ENCODE measurements around the gene ASIC4. TPM values are rescaled to one million over a fixed set of nuclear protein-coding genes. Genes with fewer than 3 reads are reported as not detected.

The ASIC4 gene
- total and polyA plus RNA-seq, 9 of the 15 experiments (the other 6 are each of a cell fraction or from before 2014, with no cell fraction given): 0.07 to 19.2 (median 4.8) TPM

- TF ChIP-seq HNRNPL (IDR thresholded peaks at IDR 0.05; ENCODE audit: low read depth, low read length): no peak
- TF ChIP-seq ATF1 (CRISPR knock-in tag; IDR thresholded peaks at IDR 0.05): no peak
- no peak for TF ChIP-seq ATF1 (tag; IDR thresholded peaks at IDR 0.05)
Observed at GRCh38 chr2:219511547-219512325, 2.5 kb upstream of the ASIC4 start (continued).

GRCh38 chr2:219512524-219513216 is 1.6 kb upstream of the ASIC4 start:
- 0 out of 2 replicates have a peak, but pooled peaks have one; percentile 10 for TF ChIP-seq ZBTB7A (IDR thresholded peaks at IDR 0.05; ENCODE audit: borderline replicate concordance, control insufficient read depth, low read depth, low read length)
- peak; percentile 63; the same call in 1 of the 2 replicates for TF ChIP-seq TFAP4 (CRISPR knock-in tag; IDR thresholded peaks at IDR 0.05; ENCODE audit: borderline replicate concordance)
- no peak for TF ChIP-seq E2F8 (IDR thresholded peaks at IDR 0.05; ENCODE audit: low read depth, partially characterized antibody)
- no peak for TF ChIP-seq MIER1 (IDR thresholded peaks at IDR 0.05; ENCODE audit: low read depth)
- peak; percentile 63 for TF ChIP-seq POLR2G (IDR thresholded peaks at IDR 0.05; ENCODE audit: low read depth, low read length)
- peak; percentile 12 for TF ChIP-seq KDM5B (IDR thresholded peaks at IDR 0.05; ENCODE audit: insufficient replicate concordance, low read depth, low read length)
- WGBS (ENCODE audit: insufficient coverage, low coverage, missing lambda C conversion rate): 50% methylated on average over 10 of the region's 16 CpGs
- H3K9me1 ChIP-seq (ENCODE audit: control insufficient read depth, insufficient read depth, low read length): no peaks in the 10 kb centered on the region
- peaks cover under 1% of the 10 kb centered on the region; the same call in 2 of the 3 replicates for H3K36me3 ChIP-seq (ENCODE audit: control insufficient read depth, insufficient read depth, low read length)
- FAIRE-seq (no peak), DNase-seq (ENCODE audit: extremely low read depth in 1 of 4, low spot score in 3 of 4) (no peak), ATAC-seq (no peak)
- H4K20me1 ChIP-seq (replicated peaks; ENCODE audit: control insufficient read depth, insufficient read depth, low read length): no peaks in the 10 kb centered on the region
- intact Hi-C loops (cut with micrococcal nuclease) (no loop called here), in situ Hi-C loops (cut with MboI) (no loop called here)
- H3K27me3 ChIP-seq (ENCODE audit: control insufficient read depth in 2 of 2, insufficient read depth in 2 of 2, low read length in 2 of 2): no peaks in the 10 kb centered on the region
- H3K4me3 ChIP-seq: no peak overlapping the region
- H3K79me2 ChIP-seq (ENCODE audit: control insufficient read depth, insufficient read depth, low read length): peaks cover 34% of the 10 kb centered on the region
- CTCF ChIA-PET (ENCODE audit: low intra/inter-chr PET ratio): no interaction called here
- no peak overlapping the region for H2AFZ ChIP-seq (ENCODE audit: low read depth, low read length)
- H3K27ac ChIP-seq (ENCODE audit: extremely low read depth, low read depth, low read length): no peak overlapping the region
- POLR2A ChIA-PET: interaction anchor here (0.8 to 3.0 kb wide), 4 partner anchors 10 to 14 kb away, joined by 3 to 20 read pairs (median 9); partner anchors contain the start of gene GMPPA
- peak overlapping the region in 1 of 2 experiments; percentile 20; a peak in 2 of 4 replicates for H3K9ac ChIP-seq (ENCODE audit: insufficient read depth in 1 of 2, low read depth in 2 of 2, low read length in 2 of 2)
- peaks cover 75 to 92% of the 10 kb centered on the region in 2 experiments for H3K4me1 ChIP-seq (replicated peaks in 1 of 2; ENCODE audit: control insufficient read depth in 2 of 2, insufficient read depth in 2 of 2, low read length in 2 of 2)
- no peak overlapping the region for H3K4me2 ChIP-seq (ENCODE audit: insufficient read depth, low read length)
- no TSS peak for BruUV-seq (replicated peaks)
- no peaks in the 10 kb centered on the region for H3K9me3 ChIP-seq (replicated peaks; ENCODE audit: control insufficient read depth, insufficient read depth, low read depth, low read length)

Measured in K562 (cell line).